DOHH2 (cell line): Measurements from ENCODE around the gene DRD2.

Experiments
- EZH2phosphoT487 ChIP-seq: fragments of 200-600 bp; sonication (generic); IDR thresholded peaks from 2 replicates; pipeline ENCODE4 v1.6.1; 2017; ENCODE audit warnings: borderline replicate concordance, mild to moderate bottlenecking, antibody characterized with exemption, low read length, moderate library complexity, mixed read lengths
- TF ChIP-seq, protein P1 (sequence below): fragments of 200-600 bp; sonication (generic); IDR thresholded peaks from one replicate; pipeline ENCODE4 v1.5.1; 2014; ENCODE audit warnings: antibody characterized with exemption, mild to moderate bottlenecking, low read depth, low read length; ENCODE audit not compliant: poor library complexity, severe bottlenecking

GRCh38 chr11:113392236-113392921, 82.8 kb downstream of the DRD2 start:
- TF ChIP-seq, protein P1, sequence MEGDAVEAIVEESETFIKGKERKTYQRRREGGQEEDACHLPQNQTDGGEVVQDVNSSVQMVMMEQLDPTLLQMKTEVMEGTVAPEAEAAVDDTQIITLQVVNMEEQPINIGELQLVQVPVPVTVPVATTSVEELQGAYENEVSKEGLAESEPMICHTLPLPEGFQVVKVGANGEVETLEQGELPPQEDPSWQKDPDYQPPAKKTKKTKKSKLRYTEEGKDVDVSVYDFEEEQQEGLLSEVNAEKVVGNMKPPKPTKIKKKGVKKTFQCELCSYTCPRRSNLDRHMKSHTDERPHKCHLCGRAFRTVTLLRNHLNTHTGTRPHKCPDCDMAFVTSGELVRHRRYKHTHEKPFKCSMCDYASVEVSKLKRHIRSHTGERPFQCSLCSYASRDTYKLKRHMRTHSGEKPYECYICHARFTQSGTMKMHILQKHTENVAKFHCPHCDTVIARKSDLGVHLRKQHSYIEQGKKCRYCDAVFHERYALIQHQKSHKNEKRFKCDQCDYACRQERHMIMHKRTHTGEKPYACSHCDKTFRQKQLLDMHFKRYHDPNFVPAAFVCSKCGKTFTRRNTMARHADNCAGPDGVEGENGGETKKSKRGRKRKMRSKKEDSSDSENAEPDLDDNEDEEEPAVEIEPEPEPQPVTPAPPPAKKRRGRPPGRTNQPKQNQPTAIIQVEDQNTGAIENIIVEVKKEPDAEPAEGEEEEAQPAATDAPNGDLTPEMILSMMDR = no peak
- no peak for TF ChIP-seq EZH2phosphoT487
